Hepatocyte (in vitro differentiated cells): ENCODE results near the gene EMCN. TPM values are rescaled to one million over a fixed set of nuclear protein-coding genes. Genes with fewer than 3 reads are reported as not detected.
A peak's percentile ranks its signal among the peaks of the same experiment; 100 is the strongest.

Experiments
- DNase-seq: peaks from one replicate; pipeline ENCODE4 v3.0.0-alpha.2; 2016; ENCODE audit warnings: low spot score
- H2AFZ ChIP-seq: fragments of 200-600 bp; sonication (generic); 2 replicates; pipeline ENCODE4 v1.6.0; 2016; ENCODE audit warnings: antibody characterized with exemption, mild to moderate bottlenecking
- H3K27ac ChIP-seq: fragments of 200-600 bp; sonication (generic); 2 replicates; pipeline ENCODE4 v1.5.1; 2016; ENCODE audit warnings: mild to moderate bottlenecking
- H3K27me3 ChIP-seq: fragments of 200-600 bp; sonication (generic); 2 replicates; pipeline ENCODE4 v1.6.1; 2016
- H3K36me3 ChIP-seq: fragments of 200-600 bp; sonication (generic); replicated peaks from 2 replicates; pipeline ENCODE4 v1.5.1; 2016; ENCODE audit warnings: low read depth; ENCODE audit not compliant: insufficient read depth
- H3K4me1 ChIP-seq: fragments of 200-600 bp; sonication (generic); 2 replicates; pipeline ENCODE4 v1.5.1; 2016; ENCODE audit warnings: mild to moderate bottlenecking, moderate library complexity; ENCODE audit not compliant: insufficient read depth
- H3K4me2 ChIP-seq: fragments of 200-600 bp; sonication (generic); 2 replicates; pipeline ENCODE4 v1.6.0; 2016
- H3K4me3 ChIP-seq: fragments of 200-600 bp; sonication (generic); 2 replicates; pipeline ENCODE4 v1.5.1; 2016; ENCODE audit warnings: mild to moderate bottlenecking
- H3K79me2 ChIP-seq: fragments of 200-600 bp; sonication (generic); 2 replicates; pipeline ENCODE4 v1.6.0; 2017; ENCODE audit warnings: mild to moderate bottlenecking
- H3K9me2 ChIP-seq: fragments of 200-600 bp; sonication (generic); replicated peaks from 2 replicates; pipeline ENCODE4 v1.6.0; 2017; ENCODE audit warnings: mild to moderate bottlenecking; ENCODE audit not compliant: insufficient read depth
- H3K9me3 ChIP-seq: fragments of 200-600 bp; sonication (generic); 2 replicates; pipeline ENCODE4 v1.5.1; 2016; ENCODE audit warnings: low read depth, mild to moderate bottlenecking
- H4K20me1 ChIP-seq: fragments of 200-600 bp; sonication (generic); 2 replicates; pipeline ENCODE4 v1.6.0; 2016; ENCODE audit warnings: mild to moderate bottlenecking; ENCODE audit not compliant: insufficient read depth, poor library complexity, severe bottlenecking
- EZH2 ChIP-seq: fragments of 200-600 bp; sonication (generic); IDR thresholded peaks from 2 replicates; pipeline ENCODE4 v1.6.1; 2016; ENCODE audit warnings: antibody characterized with exemption, mild to moderate bottlenecking, borderline replicate concordance
- EZH2phosphoT487 ChIP-seq: fragments of 200-600 bp; sonication (generic); IDR thresholded peaks from one replicate; pipeline ENCODE4 v1.6.1; 2018; ENCODE audit warnings: antibody characterized with exemption, mild to moderate bottlenecking, low read depth, moderate library complexity; ENCODE audit not compliant: unreplicated experiment, severe bottlenecking
- WGBS: methylation state at CpG from one replicate; pipeline ENCODE4 v1.1.6; 2016; ENCODE audit warnings: low lambda C conversion rate; ENCODE audit errors: missing lambda C conversion rate; 5-methylcytosine and 5-hydroxymethylcytosine counted together
- polyA plus RNA-seq: library from polyadenylated mRNA; unstranded; fragments of >200 nt; fragmentation: Nextera tagmentation; extraction: Ambion mirVana; gene quantifications from 2 replicates; pipeline ENCODE4 v1.2.1, GENCODE V29; 2016
- total RNA-seq: library from RNA; depleted of rRNA; stranded (reverse); fragments of >200 nt; gene quantifications from 2 replicates; pipeline ENCODE4 v1.2.3, GENCODE V29; 2014
- TF ChIP-seq, protein P1 (sequence below): fragments of 200-600 bp; sonication (generic); IDR thresholded peaks from 2 replicates; pipeline ENCODE4 v1.5.1; 2016; ENCODE audit warnings: antibody characterized with exemption, mild to moderate bottlenecking; ENCODE audit not compliant: poor library complexity

EMCN gene
- total and polyA plus RNA-seq, 2 experiments from 2014 or later: 0.19 to 0.37 TPM

GRCh38 chr4:100422894-100423293 is 94.9 kb downstream of the EMCN start:
- Histone ChIP-seq H3K79me2 (no peaks in the 10 kb centered on the region), H4K20me1 (no peaks in the 10 kb centered on the region), H3K9me2 (no peaks in the 10 kb centered on the region), H3K27ac (no peak overlapping the region), H3K9me3 (no peaks in the 10 kb centered on the region), H3K4me3 (no peak overlapping the region), H3K36me3 (no peaks in the 10 kb centered on the region), H3K4me1 (no peaks in the 10 kb centered on the region), H3K27me3 (no peaks in the 10 kb centered on the region), H2AFZ (no peak overlapping the region), H3K4me2 (no peak overlapping the region)
- TF ChIP-seq EZH2: no peak
- no peak for TF ChIP-seq EZH2phosphoT487
- DNase-seq: no peak
- 80% methylated on average over 1 of the region's 1 CpG for WGBS

DNA sequence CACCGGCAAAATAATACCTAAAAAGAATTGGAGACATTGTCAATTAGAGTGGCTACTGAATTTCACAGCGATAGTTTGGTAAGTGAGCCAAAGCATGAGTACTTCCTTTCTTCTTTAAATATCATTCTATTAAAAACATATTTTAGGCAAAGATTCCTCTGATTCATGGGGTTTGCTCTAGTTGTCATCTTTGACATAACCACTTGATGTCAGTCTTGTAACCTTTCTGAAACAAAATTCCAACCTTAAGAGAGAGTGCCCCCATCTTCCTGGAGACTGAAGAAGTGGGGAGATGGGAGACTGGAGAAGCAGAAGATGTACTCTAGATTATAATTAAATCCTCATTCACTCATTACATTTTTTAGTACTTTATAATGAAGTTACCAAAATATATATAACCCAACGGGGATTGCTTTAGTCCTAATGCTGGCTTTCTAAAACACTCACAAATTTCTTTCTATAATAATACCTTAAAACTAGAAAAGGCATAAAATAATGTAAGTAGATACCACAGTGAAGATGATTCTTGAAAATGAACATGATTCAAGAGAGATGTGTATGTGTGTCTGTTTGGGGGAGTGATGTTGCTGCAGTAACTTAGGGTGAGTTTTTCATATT is 96.4 kb downstream of the EMCN start:
- Histone ChIP-seq H3K4me1 (no peaks in the 10 kb centered on the region), H3K9me2 (no peaks in the 10 kb centered on the region), H2AFZ (peak overlapping the region; percentile 7), H4K20me1 (no peaks in the 10 kb centered on the region), H3K4me2 (no peak overlapping the region), H3K27ac (no peak overlapping the region), H3K79me2 (no peaks in the 10 kb centered on the region), H3K36me3 (no peaks in the 10 kb centered on the region), H3K9me3 (no peaks in the 10 kb centered on the region), H3K4me3 (no peak overlapping the region), H3K27me3 (no peaks in the 10 kb centered on the region)
- TF ChIP-seq, protein P1, sequence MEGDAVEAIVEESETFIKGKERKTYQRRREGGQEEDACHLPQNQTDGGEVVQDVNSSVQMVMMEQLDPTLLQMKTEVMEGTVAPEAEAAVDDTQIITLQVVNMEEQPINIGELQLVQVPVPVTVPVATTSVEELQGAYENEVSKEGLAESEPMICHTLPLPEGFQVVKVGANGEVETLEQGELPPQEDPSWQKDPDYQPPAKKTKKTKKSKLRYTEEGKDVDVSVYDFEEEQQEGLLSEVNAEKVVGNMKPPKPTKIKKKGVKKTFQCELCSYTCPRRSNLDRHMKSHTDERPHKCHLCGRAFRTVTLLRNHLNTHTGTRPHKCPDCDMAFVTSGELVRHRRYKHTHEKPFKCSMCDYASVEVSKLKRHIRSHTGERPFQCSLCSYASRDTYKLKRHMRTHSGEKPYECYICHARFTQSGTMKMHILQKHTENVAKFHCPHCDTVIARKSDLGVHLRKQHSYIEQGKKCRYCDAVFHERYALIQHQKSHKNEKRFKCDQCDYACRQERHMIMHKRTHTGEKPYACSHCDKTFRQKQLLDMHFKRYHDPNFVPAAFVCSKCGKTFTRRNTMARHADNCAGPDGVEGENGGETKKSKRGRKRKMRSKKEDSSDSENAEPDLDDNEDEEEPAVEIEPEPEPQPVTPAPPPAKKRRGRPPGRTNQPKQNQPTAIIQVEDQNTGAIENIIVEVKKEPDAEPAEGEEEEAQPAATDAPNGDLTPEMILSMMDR: peak; percentile 73
- TF ChIP-seq EZH2: no peak
- 44% methylated on average over 3 of the region's 3 CpGs for WGBS
- peak; percentile 29 for DNase-seq

GRCh38 chr4:100420571-100420970 is 97.3 kb downstream of the EMCN start:
- no peaks in the 10 kb centered on the region for H3K36me3 ChIP-seq
- 75% methylated on average over 2 of the region's 2 CpGs for WGBS
- no peak for TF ChIP-seq EZH2phosphoT487
- TF ChIP-seq EZH2: no peak
- TF ChIP-seq, protein P1: no peak

DNA sequence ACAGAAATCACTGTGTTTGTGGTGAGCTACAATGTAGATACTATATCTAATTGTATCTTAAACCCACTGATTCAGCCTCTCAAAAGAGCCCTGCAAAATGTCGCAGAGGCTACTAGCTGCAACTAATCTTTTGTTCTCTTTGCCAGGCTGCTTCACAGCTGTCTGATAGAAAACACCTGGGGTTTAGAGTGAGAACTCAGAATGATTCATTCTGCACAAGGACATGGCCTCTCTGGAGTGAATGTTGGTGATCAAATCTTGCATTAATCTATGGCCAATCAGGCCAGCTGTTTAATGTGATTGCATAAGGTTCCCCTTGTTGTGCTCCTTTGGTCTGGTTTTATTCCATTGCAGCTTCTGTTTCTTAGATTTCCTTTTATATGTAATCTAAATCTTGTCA is 100.3 kb downstream of the EMCN start:
- Histone ChIP-seq H3K9me2 (no peaks in the 10 kb centered on the region), H3K79me2 (no peaks in the 10 kb centered on the region), H3K4me1 (no peaks in the 10 kb centered on the region), H3K27ac (no peak overlapping the region), H3K36me3 (no peaks in the 10 kb centered on the region), H4K20me1 (no peaks in the 10 kb centered on the region), H2AFZ (no peak overlapping the region), H3K4me2 (no peak overlapping the region), H3K4me3 (no peak overlapping the region), H3K27me3 (no peaks in the 10 kb centered on the region), H3K9me3 (no peaks in the 10 kb centered on the region)
- DNase-seq: no peak
- TF ChIP-seq EZH2phosphoT487: no peak
- TF ChIP-seq EZH2: no peak
- TF ChIP-seq, protein P1: no peak
- 31% methylated on average over 1 of the region's 1 CpG for WGBS

More at GRCh38 chr4:100420571-100420970, 97.3 kb downstream of the EMCN start:
- no peak for DNase-seq
- Histone ChIP-seq H3K79me2 (no peaks in the 10 kb centered on the region), H3K4me2 (no peak overlapping the region), H2AFZ (no peak overlapping the region), H3K27me3 (no peaks in the 10 kb centered on the region), H3K4me1 (no peaks in the 10 kb centered on the region), H4K20me1 (no peaks in the 10 kb centered on the region), H3K9me3 (no peaks in the 10 kb centered on the region), H3K4me3 (no peak overlapping the region), H3K27ac (no peak overlapping the region), H3K9me2 (no peaks in the 10 kb centered on the region)
